HEK293T (cell line): ENCODE data around the gene ARPC5L.

Experiments
- CTCF ChIA-PET: fragments of 350-600 bp; formaldehyde crosslinking; extraction: SDS; loops from one replicate; lab custom pipeline; 2021; ENCODE audit warnings: antibody characterized with exemption, inconsistent platforms; lab: Yijun Ruan, JAX
- POLR2A ChIA-PET: fragments of 350-600 bp; formaldehyde crosslinking; extraction: SDS; loops from one replicate; lab custom pipeline; 2020; ENCODE audit warnings: antibody characterized with exemption, inconsistent platforms; lab: Yijun Ruan, JAX
- DNase-seq: peaks from one replicate; pipeline ENCODE4 v3.0.0; 2012; ENCODE audit warnings: mixed read lengths; ENCODE audit errors: extremely low spot score
- ARNT ChIP-seq: fragments of 450-650 bp; IDR thresholded peaks from 2 replicates; pipeline ENCODE4 v1.6.1; 2017; ENCODE audit warnings: mild to moderate bottlenecking
- BHLHE40 ChIP-seq: fragments of 450-650 bp; IDR thresholded peaks from 2 replicates; pipeline ENCODE4 v1.6.1; 2016; ENCODE audit warnings: mild to moderate bottlenecking, moderate library complexity, borderline replicate concordance
- CTBP1 ChIP-seq: fragments of 450-650 bp; IDR thresholded peaks from 2 replicates; pipeline ENCODE4 v1.6.1; 2016; ENCODE audit warnings: borderline replicate concordance
- ELF4 ChIP-seq: fragments of 450-650 bp; IDR thresholded peaks from 2 replicates; pipeline ENCODE4 v1.6.1; 2017; ENCODE audit warnings: antibody characterized with exemption
- FOXA1 ChIP-seq: fragments of 450-650 bp; IDR thresholded peaks from 2 replicates; pipeline ENCODE4 v1.6.1; 2016; ENCODE audit warnings: mild to moderate bottlenecking
- FOXK2 ChIP-seq: fragments of 450-650 bp; IDR thresholded peaks from 2 replicates; pipeline ENCODE4 v1.6.1; 2016; ENCODE audit warnings: mild to moderate bottlenecking
- FOXM1 ChIP-seq: fragments of 450-650 bp; IDR thresholded peaks from 2 replicates; pipeline ENCODE4 v1.6.1; 2017; ENCODE audit warnings: mild to moderate bottlenecking, borderline replicate concordance
- HDGF ChIP-seq: fragments of 450-650 bp; IDR thresholded peaks from 2 replicates; pipeline ENCODE4 v1.6.1; 2017; ENCODE audit warnings: antibody characterized with exemption, borderline replicate concordance
- L3MBTL2 ChIP-seq: fragments of 450-650 bp; conservative IDR thresholded peaks from 2 replicates; pipeline ENCODE4 v1.6.1; 2016; ENCODE audit warnings: mild to moderate bottlenecking
- LEF1 ChIP-seq: fragments of 450-650 bp; IDR thresholded peaks from 2 replicates; pipeline ENCODE4 v1.6.1; 2017; ENCODE audit warnings: mild to moderate bottlenecking, borderline replicate concordance
- NFRKB ChIP-seq: fragments of 450-650 bp; IDR thresholded peaks from 2 replicates; pipeline ENCODE4 v1.6.1; 2016; ENCODE audit warnings: mild to moderate bottlenecking, moderate library complexity
- PKNOX1 ChIP-seq: fragments of 450-650 bp; IDR thresholded peaks from 2 replicates; pipeline ENCODE4 v1.6.1; 2016
- SP1 ChIP-seq: fragments of 450-650 bp; IDR thresholded peaks from 2 replicates; pipeline ENCODE4 v1.6.1; 2017
- SUZ12 ChIP-seq: fragments of 450-650 bp; IDR thresholded peaks from 2 replicates; pipeline ENCODE4 v1.6.1; 2016; ENCODE audit warnings: mild to moderate bottlenecking
- TARDBP ChIP-seq: fragments of 450-650 bp; IDR thresholded peaks from 2 replicates; pipeline ENCODE4 v1.6.1; 2016
- ZNF384 ChIP-seq: fragments of 450-650 bp; IDR thresholded peaks from 2 replicates; pipeline ENCODE4 v1.6.1; 2016

ARPC5L gene

GRCh38 chr9:124870723-124871122, 8.8 kb downstream of the ARPC5L start:
- CTCF ChIA-PET: no interaction called here
- POLR2A ChIA-PET: no interaction called here
- TF ChIP-seq ARNT: no peak
- no peak for TF ChIP-seq TARDBP
- TF ChIP-seq L3MBTL2: no peak
- no peak for TF ChIP-seq FOXM1
- TF ChIP-seq HDGF: no peak
- no peak for DNase-seq

- POLR2A ChIA-PET: interaction anchor here (2.0 kb wide), 1 partner anchor 9 kb away, joined by 6 read pairs; the partner anchor contains the start of gene ARPC5L
- TF ChIP-seq L3MBTL2: no peak
- TF ChIP-seq FOXM1: no peak
- TF ChIP-seq ARNT: no peak
- no peak for TF ChIP-seq HDGF
- TF ChIP-seq FOXK2: no peak
- no peak for TF ChIP-seq SP1
- no peak for TF ChIP-seq LEF1
- TF ChIP-seq ELF4: no peak
- no peak for TF ChIP-seq SUZ12
- TF ChIP-seq CTBP1: no peak
- no peak for TF ChIP-seq PKNOX1
- TF ChIP-seq NFRKB: no peak
- no peak for TF ChIP-seq BHLHE40
- TF ChIP-seq FOXA1: no peak
- TF ChIP-seq ZNF384: no peak
- TF ChIP-seq TARDBP: no peak
- CTCF ChIA-PET: no interaction called here
- no peak for DNase-seq
These were observed 9.2 kb downstream of the ARPC5L start for GRCh38 chr9:124871156-124871561.

- DNase-seq: no peak
- TF ChIP-seq TARDBP (no peak), BHLHE40 (no peak), NFRKB (no peak), FOXA1 (no peak), ZNF384 (no peak), L3MBTL2 (no peak), LEF1 (no peak), FOXM1 (no peak), PKNOX1 (no peak), SP1 (no peak), FOXK2 (no peak), ELF4 (no peak), CTBP1 (no peak), HDGF (no peak)
- ChIA-PET CTCF (no interaction called here), POLR2A (no interaction called here)
These were observed 11.7 kb downstream of the ARPC5L start for GRCh38 chr9:124873664-124874063.

GRCh38 chr9:124875501-124875900, 13.6 kb downstream of the ARPC5L start:
- no peak for DNase-seq
- POLR2A ChIA-PET: no interaction called here
- no peak for TF ChIP-seq SP1
- TF ChIP-seq FOXK2: no peak
- no peak for TF ChIP-seq BHLHE40
- TF ChIP-seq ELF4: no peak
- TF ChIP-seq PKNOX1: no peak
- CTCF ChIA-PET: no interaction called here

- no peak for DNase-seq
- ChIA-PET POLR2A (interaction anchor here (1.2 to 1.7 kb wide), 3 partner anchors 8 to 16 kb away, joined by 3 to 6 read pairs (median 4); partner anchors contain the start of gene ARPC5L), CTCF (no interaction called here)
- TF ChIP-seq FOXK2 (no peak), TARDBP (no peak), L3MBTL2 (no peak), PKNOX1 (no peak), LEF1 (no peak), ELF4 (no peak), HDGF (no peak), ZNF384 (no peak), ARNT (no peak), BHLHE40 (no peak), CTBP1 (no peak), NFRKB (no peak), SUZ12 (no peak)
These were observed 15.3 kb downstream of the ARPC5L start for GRCh38 chr9:124877021-124877782.
